Activated CD8-positive, alpha-beta memory T cell treated with anti-CD3 and anti-CD28 coated beads for 36 hours (primary cell): ENCODE measurements around the gene DOC2A. TPM values are rescaled to one million over a fixed set of nuclear protein-coding genes. Genes with fewer than 3 reads are reported as not detected.

Source experiments
- CTCF ChIA-PET: fragments of 350-600 bp; sonication (Branson Sonifier 250); formaldehyde crosslinking; loops from one replicate; lab custom pipeline; 2021; ENCODE audit warnings: antibody characterized with exemption; lab: Charles Lee
- POLR2A ChIA-PET: fragments of 350-600 bp; sonication (Branson Sonifier 250); formaldehyde crosslinking; loops from one replicate; lab custom pipeline; 2021; ENCODE audit warnings: antibody characterized with exemption; lab: Charles Lee
- total RNA-seq, 2 experiments: library from RNA; stranded (reverse); gene quantifications; one replicate each; pipeline ENCODE4 v1.2.3, GENCODE V29; 2021

The DOC2A gene
- total RNA-seq, 2 experiments from 2014 or later, result 0.70 to 0.84 TPM

DNA sequence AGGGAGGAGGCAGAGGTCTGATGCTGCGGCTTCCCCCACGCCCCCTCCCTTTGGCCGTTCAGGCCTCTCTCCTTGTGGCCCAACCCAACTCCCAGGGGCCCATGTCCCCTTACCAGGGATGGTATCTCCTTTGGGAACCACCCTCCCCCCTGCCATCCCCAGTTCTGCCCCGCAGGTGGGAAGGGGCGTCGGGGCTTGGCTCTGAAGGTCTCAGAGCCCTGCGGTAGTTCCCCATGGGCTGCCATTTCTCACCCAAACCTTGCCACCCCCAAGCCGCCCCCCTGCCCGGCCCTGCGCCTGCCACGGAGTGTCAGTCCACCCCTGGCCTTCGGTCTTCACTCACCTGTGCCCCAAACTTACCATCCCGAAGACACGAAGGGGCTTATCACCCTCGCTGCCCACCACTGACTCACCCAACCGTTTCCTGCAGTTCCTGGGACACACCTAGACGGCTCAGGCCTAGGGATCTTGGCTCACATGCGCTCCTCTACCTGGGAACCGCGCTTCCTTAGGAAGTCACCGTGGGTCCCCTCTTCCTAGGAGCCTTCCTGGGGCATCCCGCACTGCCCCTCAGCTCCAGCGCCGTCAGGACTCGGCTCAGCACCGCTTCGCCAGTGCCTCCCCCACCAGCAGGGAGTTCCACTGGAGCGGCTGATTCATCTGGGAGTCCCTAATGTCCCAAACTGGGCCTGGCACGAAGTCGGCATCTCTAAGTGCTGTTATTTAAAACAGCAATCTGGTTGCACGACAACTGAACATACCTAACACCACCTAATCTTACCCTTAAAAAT, 1.1 kb upstream of the DOC2A start:
- ChIA-PET POLR2A (interaction anchor here (0.6 kb wide), 1 partner anchor 1166 kb away, joined by 4 read pairs; no protein-coding TSS in a partner anchor), CTCF (interaction anchor here (1.3 kb wide), 1 partner anchor 20 kb away, joined by 3 read pairs; no protein-coding TSS in a partner anchor)

DNA sequence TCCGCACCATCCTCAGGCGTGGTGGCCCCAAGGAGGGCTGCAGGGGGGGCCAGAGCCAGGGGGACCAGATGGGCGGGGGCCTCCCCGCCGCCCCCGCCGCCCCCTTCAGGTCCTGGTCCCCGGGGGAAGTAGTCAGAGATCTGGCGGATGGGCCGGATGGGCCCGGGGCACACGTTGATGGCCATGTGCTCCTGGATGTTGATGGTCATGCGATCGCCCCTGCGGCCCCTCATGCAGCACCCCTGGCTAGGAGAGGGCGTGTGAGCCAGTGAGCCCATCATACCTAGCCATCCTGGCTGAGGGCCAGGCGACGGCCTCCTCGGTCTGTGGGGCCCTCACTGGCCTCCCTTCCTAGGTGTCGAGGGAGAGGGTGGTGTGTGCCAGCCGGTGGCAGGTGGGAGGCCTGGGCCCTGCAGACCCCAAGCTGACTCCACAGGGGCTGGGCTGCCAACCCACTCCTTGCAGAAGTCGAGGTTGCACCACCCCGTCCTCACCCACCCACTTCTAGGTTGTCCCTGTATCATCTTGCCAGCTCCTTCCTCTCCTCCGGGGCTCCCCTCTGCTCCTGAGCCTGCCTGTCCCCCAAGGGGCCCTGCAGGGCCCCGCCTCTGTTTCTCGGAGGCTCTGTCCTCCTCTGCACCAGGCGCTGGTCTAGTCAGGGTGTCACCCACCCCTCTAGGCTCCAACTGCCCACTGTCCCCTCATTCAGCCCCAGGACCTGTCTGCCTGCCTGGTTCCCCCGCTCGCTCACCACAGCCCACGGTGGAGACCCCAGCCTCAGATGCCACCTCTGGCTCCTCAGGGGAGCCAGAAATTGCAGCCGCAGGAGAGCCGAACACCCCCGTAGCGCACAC, 610 bp downstream of the DOC2A start:
- ChIA-PET POLR2A (no interaction called here), CTCF (interaction anchor here (1.6 kb wide), 1 partner anchor 85 kb away, joined by 3 read pairs; no protein-coding TSS in a partner anchor)

DNA sequence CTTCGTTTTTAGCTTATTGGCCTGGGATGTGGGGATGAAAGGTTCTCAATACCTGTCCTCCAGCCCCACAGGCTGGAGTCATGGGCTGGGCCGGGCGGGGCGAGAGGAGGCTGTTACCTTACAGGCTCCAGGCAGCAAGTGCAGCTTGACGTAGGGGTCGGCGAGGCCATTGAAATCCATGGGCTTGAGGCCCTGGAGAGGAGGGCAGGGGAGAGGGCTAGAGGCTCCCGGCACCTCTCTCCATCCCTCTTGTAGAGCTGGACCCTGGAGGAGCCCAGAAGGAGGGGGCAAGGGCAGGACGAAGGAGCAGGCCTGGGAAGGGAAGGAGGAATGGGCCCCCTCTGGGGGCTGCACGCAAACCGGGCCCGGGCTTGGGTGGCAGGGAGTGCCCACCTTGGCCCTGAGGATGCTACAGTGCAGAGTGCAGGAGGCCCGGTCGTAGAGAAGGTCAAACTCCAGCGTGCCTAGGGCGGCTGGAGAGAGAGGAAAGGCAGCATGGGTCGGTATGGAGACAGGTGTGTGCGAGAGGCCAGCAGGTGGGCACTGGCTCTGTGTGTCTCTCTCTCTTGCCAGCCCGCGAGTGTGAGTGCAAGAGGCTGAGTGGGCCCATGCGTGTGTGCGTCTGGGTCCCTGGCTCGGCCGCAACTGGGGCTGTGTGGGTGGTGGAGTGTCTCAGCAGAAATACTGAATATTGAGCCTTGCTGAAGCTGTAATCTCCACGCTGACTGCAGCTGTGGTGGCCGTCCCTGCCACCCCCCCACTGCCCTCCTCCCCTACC, 1.6 kb downstream of the DOC2A start:
- ChIA-PET POLR2A (no interaction called here), CTCF (interaction anchor here (1.0 to 1.6 kb wide), 2 partner anchors 13 to 84 kb away, joined by 3 read pairs; partner anchors contain the start of gene INO80E)

DNA sequence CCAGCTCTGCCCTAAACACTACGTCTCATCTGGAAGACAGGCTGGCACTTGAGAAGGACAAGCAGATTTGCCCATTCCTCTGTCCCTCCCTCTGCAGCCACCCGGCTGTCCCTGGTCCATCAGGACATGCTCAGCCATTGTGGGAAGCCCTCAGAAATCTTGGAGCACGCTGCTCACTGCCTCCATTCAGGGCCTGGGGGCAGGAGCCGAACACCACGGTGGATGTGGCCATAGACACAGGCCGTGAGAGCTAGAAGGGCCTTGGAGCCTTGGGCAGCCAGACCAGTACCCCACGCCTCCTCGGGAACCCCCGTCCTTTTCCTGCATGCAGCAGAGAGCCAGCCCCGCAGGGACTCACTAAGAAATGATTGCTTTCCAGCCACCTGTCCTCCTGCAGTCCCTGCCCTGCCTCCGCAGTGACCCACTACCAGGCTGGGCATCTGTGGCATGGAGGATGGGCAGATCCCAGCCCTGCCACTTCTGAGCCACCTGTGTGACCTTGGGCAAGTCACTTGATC, 3.4 kb downstream of the DOC2A start:
- ChIA-PET CTCF (interaction anchor here (3.1 kb wide), 1 partner anchor 10 kb away, joined by 10 read pairs; the partner anchor contains the start of gene INO80E), POLR2A (no interaction called here)

DNA sequence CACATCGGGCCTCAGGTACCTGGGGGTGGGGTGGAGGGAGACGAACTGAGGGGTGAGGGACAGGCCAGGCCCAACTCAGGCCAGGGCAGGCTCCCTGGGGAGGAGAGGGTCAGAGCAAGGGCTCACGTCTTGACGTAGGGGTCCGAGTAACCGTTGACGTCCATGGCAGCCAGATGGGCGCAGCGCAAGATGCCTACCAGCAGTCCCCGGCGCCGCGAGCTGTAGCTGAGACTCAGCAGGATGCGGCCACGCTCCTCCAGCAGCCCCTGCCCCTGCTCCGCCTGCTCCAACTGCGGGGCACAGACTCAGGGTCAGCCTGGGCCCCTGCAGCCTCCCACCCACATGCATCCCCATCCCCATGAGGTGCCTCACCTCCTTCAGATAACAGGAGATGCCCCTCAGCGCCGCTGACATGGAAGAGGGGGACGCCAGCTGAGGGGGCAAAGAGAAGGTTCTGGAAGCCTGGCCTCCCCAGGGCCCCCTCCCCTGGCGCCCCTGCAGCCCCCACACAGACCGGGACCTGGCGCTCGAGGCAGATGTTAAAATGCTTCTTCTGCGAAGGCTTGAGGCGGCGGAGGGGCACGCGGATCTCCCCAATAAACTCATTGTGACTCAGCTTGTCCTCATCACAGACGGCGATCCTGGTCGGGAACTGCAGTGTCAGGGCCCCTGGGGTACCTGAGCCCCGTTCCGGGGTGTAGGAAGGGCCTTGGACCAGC, 4.0 kb downstream of the DOC2A start:
- ChIA-PET CTCF (interaction anchor here (1.2 to 3.1 kb wide), 4 partner anchors 10 to 315 kb away, joined by 4 to 10 read pairs (median 6); partner anchors contain the start of gene INO80E), POLR2A (no interaction called here)

DNA sequence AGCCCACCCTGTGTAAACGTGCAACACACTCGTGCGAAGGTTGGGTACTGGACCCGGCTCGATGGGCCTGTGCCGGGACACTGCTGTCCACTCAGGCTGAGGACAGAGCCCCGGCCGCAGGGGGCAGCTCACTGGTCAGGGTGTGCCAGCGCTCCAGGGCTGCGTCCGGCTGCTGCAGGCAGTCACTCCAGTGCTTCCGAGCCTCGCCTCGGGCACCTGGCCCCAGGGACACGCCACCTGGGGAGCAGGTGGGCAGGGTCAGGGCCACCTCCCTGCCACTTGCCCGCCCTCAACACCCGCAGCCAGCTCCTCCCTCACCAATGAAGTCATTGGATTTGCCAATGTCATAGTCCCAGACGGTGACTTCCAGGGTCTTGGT, 4.7 kb downstream of the DOC2A start:
- POLR2A ChIA-PET, result no interaction called here

DNA sequence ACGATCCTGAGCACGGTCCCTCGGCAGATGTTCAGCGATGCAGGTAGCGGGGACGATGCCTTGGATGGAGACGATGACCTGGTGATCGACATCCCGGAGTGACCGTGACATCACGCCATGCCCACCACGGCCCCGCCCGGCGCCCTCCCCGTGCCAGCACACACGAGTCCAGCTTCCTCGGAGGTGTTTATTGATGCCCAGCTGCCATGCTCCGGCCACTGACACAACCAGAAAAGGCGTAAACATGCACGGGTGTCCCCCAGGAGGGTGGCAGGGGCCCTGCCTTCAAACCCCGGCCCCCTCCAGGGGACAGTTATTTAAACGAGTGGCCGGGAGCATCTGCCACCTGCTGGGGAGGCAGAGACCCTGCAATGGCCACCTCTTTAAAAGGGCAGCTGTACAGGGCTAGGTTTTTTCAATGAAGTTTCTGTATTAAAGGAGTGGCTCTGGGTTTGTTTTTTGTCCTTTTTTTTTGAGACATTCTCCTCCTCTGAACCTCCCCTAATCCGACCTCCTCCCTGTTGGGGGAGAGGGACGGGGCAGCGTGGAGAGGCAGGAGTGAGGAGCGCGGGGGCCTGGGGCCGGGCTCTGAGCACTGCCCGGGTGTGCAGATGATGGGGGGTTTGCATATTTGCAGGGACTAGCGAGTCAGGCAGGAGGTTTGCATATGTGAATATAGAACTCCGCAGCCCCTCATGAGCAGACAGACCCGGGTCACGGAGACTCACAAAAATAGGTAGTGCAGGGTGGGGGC, 5.3 kb downstream of the DOC2A start:
- ChIA-PET CTCF (interaction anchor here (0.6 to 3.1 kb wide), 9 partner anchors 8 to 404 kb away, joined by 3 to 10 read pairs (median 4); partner anchors contain the start of genes INO80E and TLCD3B), POLR2A (no interaction called here)

More for the DNA sequence above, 4.7 kb downstream of the DOC2A start:
- CTCF ChIA-PET, result interaction anchor here (0.6 to 3.1 kb wide), 6 partner anchors 9 to 315 kb away, joined by 3 to 10 read pairs (median 4); partner anchors contain the start of genes INO80E and TLCD3B

DNA sequence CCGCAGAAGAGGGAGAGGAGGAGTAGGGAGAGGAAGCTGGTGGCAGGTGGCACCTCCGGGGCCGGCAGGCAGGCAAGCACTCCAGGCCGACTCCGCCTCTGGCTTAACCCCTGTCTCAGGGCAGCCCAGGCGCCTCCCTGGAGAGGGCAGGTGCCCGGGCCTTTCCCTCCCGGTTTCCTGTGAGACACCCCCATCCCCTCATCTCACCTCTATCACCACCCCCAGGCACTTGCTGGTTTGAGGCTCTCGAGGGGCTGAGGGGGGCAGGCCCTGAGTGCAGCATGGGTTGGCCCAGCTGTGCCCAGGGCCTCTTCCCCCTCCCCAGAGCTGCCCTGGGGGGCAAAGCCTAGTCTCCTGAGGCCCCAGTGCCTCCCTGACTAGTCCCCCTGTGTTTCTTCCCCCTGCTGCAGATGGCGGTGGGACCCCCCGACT, 6.0 kb downstream of the DOC2A start:
- ChIA-PET CTCF (interaction anchor here (0.7 to 3.1 kb wide), 8 partner anchors 8 to 405 kb away, joined by 3 to 10 read pairs (median 4); partner anchors contain the start of gene INO80E), POLR2A (no interaction called here)

DNA sequence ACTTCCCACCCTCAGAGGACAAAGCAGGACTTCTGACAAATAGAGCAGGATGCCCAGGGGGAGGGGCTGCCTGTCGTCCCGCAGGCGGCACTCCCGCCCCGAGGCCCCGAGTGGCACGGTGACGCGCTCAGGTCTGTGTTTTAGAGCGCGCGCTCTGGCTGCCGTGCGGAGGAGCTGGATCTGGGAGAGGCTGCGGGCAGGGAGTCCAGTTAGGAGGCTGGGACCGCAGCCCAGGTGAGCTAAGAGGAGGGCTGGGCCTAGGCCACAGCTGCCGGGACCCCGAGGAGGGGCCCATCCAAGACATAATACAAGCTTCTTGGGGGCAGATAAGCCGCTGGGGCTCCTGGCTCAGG, 6.4 kb downstream of the DOC2A start:
- ChIA-PET CTCF (interaction anchor here (1.1 to 2.1 kb wide), 4 partner anchors 14 to 303 kb away, joined by 3 to 6 read pairs (median 4); no protein-coding TSS in a partner anchor), POLR2A (no interaction called here)

DNA sequence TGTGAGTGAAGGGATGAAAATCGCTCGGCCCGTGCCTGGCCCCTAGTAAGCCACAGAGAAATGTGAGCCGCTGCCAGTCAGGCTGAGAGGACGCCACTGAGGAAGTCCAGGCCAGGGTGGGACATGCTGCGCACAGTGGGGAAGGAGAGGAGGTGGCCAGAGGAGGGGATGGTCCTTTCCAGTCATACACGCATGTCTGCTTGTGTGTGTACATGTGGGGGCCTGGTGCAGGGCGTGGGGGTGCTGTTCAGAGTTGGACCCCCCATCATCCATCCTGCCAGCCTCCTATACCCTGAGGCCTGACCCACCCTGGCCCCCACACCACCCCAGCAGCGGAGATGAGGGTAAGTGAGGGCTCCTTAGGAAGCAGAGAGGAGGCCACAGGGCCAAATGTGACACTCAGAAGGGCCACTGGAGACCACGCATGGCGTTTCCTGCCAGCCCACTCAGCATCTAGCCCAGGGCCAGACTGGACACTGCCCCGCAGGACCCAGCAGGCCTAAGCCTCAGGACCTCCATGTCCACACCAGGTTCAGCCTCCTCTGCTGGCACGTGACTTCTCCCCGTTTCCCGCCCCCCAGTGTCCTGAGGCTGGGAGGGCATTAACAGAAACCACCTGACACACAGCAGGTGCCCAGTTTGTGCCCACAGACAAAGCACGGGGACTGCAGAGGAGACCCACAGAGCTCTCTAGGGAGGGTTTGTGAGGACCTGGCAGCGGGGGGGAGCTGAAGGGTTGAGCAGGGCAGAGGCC, 7.0 kb downstream of the DOC2A start:
- ChIA-PET POLR2A (no interaction called here), CTCF (interaction anchor here (1.1 to 1.3 kb wide), 3 partner anchors 14 to 303 kb away, joined by 3 to 4 read pairs (median 4); no protein-coding TSS in a partner anchor)

DNA sequence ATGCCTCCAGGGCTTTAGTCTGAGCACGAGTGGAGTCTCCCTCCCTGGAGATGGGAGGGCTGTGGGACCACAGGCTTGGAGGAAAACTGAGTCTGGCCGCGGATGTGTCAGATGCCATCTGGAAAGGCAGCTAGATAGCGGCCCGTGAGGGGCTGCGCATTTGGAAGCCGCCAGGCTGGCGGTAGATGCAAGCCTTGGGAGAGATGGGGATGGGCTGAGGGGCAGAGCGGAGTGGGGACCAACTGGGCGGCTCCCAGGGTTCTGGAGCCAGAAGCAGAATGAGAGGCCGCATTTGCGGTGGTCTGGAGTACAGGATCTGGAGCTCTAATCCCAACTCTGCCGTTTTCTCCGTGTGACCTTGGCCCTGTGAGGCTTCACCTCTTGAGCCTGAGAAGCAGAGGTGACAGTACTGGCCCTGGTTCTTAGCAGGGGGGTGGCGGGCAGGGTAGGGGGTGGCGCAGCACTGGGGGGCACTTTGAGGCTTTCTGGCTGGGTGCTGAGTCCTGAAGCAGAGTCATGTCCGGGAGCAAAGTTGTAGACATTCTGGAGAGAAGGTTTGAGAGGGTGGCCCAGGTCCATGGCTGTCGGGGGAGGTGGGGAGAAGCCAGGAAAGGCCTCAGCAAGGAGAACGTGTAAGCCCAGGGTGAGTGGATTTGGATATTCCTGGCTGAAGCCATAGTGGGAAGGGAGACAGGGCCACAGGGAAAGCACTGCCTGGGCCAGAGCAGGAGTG, 8.0 kb downstream of the DOC2A start:
- CTCF ChIA-PET, result interaction anchor here (0.7 kb wide), 1 partner anchor 21 kb away, joined by 3 read pairs; the partner anchor contains the start of gene C16orf92

DNA sequence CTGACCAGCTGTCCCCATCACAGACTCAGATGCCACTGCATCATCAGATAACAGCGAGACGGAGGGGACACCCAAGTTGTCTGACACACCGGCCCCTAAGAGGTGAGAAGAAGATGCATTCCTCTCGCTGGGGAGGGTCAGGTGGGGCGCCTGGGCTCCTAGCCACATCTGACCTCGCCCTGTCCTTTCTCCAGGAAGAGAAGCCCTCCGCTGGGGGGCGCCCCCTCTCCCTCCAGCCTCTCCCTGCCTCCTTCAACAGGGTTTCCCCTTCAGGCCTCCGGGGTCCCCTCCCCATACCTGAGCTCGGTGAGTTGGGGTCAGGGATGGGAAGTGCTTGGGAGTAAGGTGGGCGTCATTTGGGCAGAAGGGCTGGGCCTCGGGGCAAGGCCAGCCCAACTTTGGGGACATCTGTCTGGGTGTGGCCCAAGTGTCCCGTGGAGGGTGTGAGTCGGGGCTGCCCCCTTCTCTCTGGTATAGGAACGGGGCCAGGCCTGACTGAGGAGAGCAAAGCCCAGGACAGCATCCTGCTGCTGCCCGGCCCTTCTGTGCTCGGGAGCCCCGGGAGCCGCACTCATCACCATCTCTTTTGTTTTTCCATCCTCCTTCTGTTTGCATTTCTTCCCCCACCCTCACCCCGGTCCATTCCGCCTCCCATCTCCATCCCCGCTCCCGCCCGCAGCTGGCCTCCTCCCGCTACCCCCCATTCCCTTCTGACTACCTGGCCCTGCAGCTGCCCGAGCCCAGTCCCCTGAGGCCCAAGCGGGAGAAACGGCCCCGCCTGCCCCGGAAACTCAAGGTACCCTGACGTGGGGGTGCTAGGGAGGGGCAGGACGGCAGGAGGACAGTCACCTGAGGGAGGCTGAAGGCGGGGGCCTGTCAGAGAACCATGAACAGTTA, 9.8 kb downstream of the DOC2A start:
- CTCF ChIA-PET, result interaction anchor here (0.7 kb wide), 1 partner anchor 76 kb away, joined by 4 read pairs; no protein-coding TSS in a partner anchor
- POLR2A ChIA-PET, result no interaction called here

More for the DNA sequence above, 8.0 kb downstream of the DOC2A start:
- POLR2A ChIA-PET, result no interaction called here

DNA sequence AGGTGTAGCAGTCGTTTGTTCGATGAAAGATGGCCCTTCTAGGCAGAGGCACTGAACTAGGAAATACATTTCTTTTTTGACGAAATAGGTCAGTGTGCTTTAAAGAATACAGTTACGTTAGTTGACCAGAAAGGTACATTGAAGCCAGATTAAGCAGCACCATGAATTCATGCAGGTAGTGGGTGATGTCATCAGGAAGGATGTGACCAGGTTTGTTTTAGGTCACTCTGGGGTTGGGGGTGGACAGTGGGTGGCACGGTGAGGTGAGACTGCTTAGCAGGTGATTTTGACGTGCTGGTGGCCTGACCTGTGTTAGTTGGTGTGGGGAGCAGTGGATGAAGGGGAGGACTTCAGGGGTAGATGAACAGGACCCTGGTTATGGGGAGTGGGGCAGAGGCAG, 11.2 kb downstream of the DOC2A start:
- ChIA-PET CTCF (no interaction called here), POLR2A (no interaction called here)

DNA sequence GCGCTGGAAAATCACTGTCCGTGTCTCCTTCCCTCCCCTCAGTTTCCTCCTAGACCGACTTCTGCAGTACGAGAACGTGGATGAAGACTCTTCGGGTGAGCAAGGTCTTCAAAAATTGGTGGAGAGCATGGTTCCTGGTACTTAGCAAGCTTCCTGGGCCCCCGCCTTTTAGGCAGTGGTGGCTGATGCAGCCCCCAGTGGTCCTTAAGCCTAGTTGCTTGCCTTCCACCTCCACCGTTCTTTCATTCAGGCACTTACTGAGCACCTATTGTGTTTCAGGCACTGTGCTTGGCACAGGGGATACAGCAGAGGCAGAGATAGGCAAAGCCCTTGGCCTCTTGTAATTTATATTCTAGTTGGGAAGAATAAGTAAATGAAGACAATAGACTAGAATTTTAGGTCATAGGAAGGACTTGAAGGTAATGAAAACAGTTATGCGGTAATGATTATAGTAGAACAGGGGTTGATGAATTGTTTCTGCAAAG, 14.0 kb downstream of the DOC2A start:
- ChIA-PET POLR2A (interaction anchor here (0.8 kb wide), 1 partner anchor 139 kb away, joined by 4 read pairs; no protein-coding TSS in a partner anchor), CTCF (interaction anchor here (0.7 to 2.9 kb wide), 8 partner anchors 10 to 294 kb away, joined by 3 to 10 read pairs (median 3); partner anchors contain the start of gene C16orf92)
